ENCODE results near the gene CDK4. TPM values are rescaled to one million over a fixed set of nuclear protein-coding genes. Genes with fewer than 3 reads are reported as not detected.

CDK4 gene
- total and polyA plus RNA-seq, 2 of the 13 experiments (the other 11 are each of a cell fraction or from before 2014, with no cell fraction given), result 191 to 209 TPM

DNA sequence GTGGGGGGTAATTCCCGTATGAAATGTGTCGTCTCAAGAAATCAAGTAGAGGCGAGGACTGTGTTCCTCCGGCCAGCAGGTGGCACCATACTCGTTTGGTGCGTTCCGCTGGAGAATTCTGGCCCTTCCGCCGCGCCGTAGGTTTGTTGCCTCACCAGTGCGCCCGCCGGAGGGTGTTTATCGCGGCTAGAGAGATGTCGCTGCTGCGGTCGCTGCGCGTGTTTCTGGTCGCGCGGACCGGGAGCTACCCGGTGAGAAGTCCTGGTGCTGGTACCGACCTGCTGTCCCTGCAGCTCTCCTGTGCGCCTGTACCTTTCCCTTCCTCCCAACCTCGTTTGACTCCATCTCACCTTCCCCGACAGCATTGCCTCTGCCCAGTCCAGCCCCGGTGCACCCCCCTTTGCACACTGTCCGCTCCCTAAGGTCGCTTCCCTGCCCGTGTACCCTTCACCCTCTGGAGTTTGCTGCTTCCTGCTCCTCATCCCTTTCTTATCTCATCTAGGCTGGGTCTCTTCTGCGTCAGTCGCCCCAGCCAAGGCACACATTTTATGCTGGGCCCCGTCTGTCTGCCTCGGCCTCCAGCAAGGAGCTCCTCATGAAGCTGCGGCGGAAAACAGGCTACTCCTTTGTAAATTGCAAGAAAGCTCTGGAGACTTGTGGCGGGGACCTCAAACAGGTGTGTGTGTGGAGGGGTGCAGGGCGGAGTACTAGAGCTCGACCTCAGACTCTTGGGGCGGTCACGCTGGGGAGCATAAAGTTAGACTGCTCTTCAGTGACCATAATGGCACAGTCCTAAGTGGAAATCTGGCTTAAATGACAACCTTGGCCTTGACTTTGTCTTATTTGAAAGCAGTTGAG, 30.7 kb upstream of the CDK4 start, which contains the start of gene TSFM (continued):
- TF ChIP-seq, protein P1, sequence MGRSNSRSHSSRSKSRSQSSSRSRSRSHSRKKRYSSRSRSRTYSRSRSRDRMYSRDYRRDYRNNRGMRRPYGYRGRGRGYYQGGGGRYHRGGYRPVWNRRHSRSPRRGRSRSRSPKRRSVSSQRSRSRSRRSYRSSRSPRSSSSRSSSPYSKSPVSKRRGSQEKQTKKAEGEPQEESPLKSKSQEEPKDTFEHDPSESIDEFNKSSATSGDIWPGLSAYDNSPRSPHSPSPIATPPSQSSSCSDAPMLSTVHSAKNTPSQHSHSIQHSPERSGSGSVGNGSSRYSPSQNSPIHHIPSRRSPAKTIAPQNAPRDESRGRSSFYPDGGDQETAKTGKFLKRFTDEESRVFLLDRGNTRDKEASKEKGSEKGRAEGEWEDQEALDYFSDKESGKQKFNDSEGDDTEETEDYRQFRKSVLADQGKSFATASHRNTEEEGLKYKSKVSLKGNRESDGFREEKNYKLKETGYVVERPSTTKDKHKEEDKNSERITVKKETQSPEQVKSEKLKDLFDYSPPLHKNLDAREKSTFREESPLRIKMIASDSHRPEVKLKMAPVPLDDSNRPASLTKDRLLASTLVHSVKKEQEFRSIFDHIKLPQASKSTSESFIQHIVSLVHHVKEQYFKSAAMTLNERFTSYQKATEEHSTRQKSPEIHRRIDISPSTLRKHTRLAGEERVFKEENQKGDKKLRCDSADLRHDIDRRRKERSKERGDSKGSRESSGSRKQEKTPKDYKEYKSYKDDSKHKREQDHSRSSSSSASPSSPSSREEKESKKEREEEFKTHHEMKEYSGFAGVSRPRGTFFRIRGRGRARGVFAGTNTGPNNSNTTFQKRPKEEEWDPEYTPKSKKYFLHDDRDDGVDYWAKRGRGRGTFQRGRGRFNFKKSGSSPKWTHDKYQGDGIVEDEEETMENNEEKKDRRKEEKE (IDR thresholded peaks at IDR 0.05), result no peak
- no peak for TF ChIP-seq SNRNP70 (IDR thresholded peaks at IDR 0.05; ENCODE audit: low read depth, low read length)
- no peak for TF ChIP-seq KDM1A (CRISPR knock-in tag; IDR thresholded peaks at IDR 0.05)
- no peak for TF ChIP-seq ZSCAN29 (CRISPR knock-in tag; conservative IDR thresholded peaks at IDR 0.05)
- no peak; the same call in 1 of the 2 replicates for TF ChIP-seq ZBTB26 (CRISPR knock-in tag; IDR thresholded peaks at IDR 0.05; ENCODE audit: borderline replicate concordance)
- TF ChIP-seq MIXL1 (CRISPR knock-in tag; IDR thresholded peaks at IDR 0.05), result peak; percentile 71; the same call in 1 of the 2 replicates
- TF ChIP-seq ZNF263 (CRISPR knock-in tag; IDR thresholded peaks at IDR 0.05), result 0 out of 2 replicates have a peak, but pooled peaks have one; percentile 20
- TF ChIP-seq MTF2 (CRISPR knock-in tag; IDR thresholded peaks at IDR 0.05; ENCODE audit: borderline replicate concordance), result no peak; the same call in 1 of the 2 replicates
- TF ChIP-seq ZNF33A (CRISPR knock-in tag; IDR thresholded peaks at IDR 0.05; ENCODE audit: borderline replicate concordance), result no peak
- TF ChIP-seq KLF15 (CRISPR knock-in tag; IDR thresholded peaks at IDR 0.05; ENCODE audit: borderline replicate concordance), result no peak
- TF ChIP-seq ZNF556 (CRISPR knock-in tag; IDR thresholded peaks at IDR 0.05; ENCODE audit: borderline replicate concordance), result no peak
- TF ChIP-seq ZNF605 (CRISPR knock-in tag; IDR thresholded peaks at IDR 0.05), result peak; percentile 85; the same call in 1 of the 2 replicates
- no peak for TF ChIP-seq ZIK1 (CRISPR knock-in tag; IDR thresholded peaks at IDR 0.05; ENCODE audit: borderline replicate concordance, low read depth)
- no peak for TF ChIP-seq BRF2 (CRISPR knock-in tag; IDR thresholded peaks at IDR 0.05)
- TF ChIP-seq ESRRA (CRISPR knock-in tag; IDR thresholded peaks at IDR 0.05; ENCODE audit: low read depth), result 0 out of 2 replicates have a peak, but pooled peaks have one; percentile 59
- no peak for TF ChIP-seq ZNF569 (CRISPR knock-in tag; IDR thresholded peaks at IDR 0.05; ENCODE audit: borderline replicate concordance)
- TF ChIP-seq MAFK (conservative IDR thresholded peaks at IDR 0.05 in 1 of 2, IDR thresholded peaks at IDR 0.05 in 1 of 2; ENCODE audit: low read length in 2 of 2), result no peak
- TF ChIP-seq ZXDC (CRISPR knock-in tag; IDR thresholded peaks at IDR 0.05), result peak; percentile 34; the same call in 1 of the 2 replicates
- TF ChIP-seq ZNF703 (CRISPR knock-in tag; IDR thresholded peaks at IDR 0.05; ENCODE audit: borderline replicate concordance), result no peak
- TF ChIP-seq ZNF501 (CRISPR knock-in tag; IDR thresholded peaks at IDR 0.05), result peak; percentile 67
- no peak for TF ChIP-seq NR1H2 (CRISPR knock-in tag; IDR thresholded peaks at IDR 0.05; ENCODE audit: borderline replicate concordance, low read depth)
